Upper lobe of left lung (tissue), 6 donors: Measurements from ENCODE around the gene SLC4A2. TPM values are rescaled to one million over a fixed set of nuclear protein-coding genes. Genes with fewer than 3 reads are reported as not detected.
A peak's percentile ranks its signal among the peaks of the same experiment; 100 is the strongest.

Source experiments
- ATAC-seq, 2 donors: fragments of 200-7000 bp; cut with Tn5 transposase; one replicate each; pipeline ENCODE4 v1.9.1; 2022; ENCODE audit warnings: mild to moderate bottlenecking in 2 of 2, moderate library complexity in 2 of 2; ENCODE audit not compliant: low FRiP score in 2 of 2
- DNase-seq, 2 donors: peaks; one replicate each; pipeline ENCODE4 v3.0.0-alpha.2; 2019 to 2020
- H3K27ac ChIP-seq, 4 donors: fragments of 200-600 bp; sonication (generic); one replicate each; pipeline ENCODE4 v1.5.1; 2016 to 2019
- H3K27me3 ChIP-seq, 4 donors: fragments of 200-600 bp; sonication (generic); one replicate each; pipeline ENCODE4 v1.5.1; 2017 to 2019
- H3K36me3 ChIP-seq, 4 donors: fragments of 200-600 bp; sonication (generic); one replicate each; pipeline ENCODE4 v1.5.1; 2016 to 2019
- H3K4me1 ChIP-seq, 4 donors: fragments of 200-600 bp; sonication (generic); one replicate each; pipeline ENCODE4 v1.5.1; 2018 to 2019
- H3K4me3 ChIP-seq, 4 donors: fragments of 200-600 bp; sonication (generic); one replicate each; pipeline ENCODE4 v1.5.1; 2017 to 2019; ENCODE audit warnings: mild to moderate bottlenecking in 2 of 4, moderate library complexity in 1 of 4
- H3K9me3 ChIP-seq, 4 donors: fragments of 200-600 bp; sonication (generic); one replicate each; pipeline ENCODE4 v1.5.1; 2018 to 2019
- CTCF ChIP-seq, 6 experiments: fragments of 450-650 bp in 4 of 6; fragments of 200-600 bp in 2 of 6; sonication (generic) in 2 of 6; IDR thresholded peaks; one replicate each; pipeline ENCODE4 v1.5.1; 2016 to 2019; ENCODE audit warnings: antibody characterized with exemption in 6 of 6
- EP300 ChIP-seq, 4 donors: sonication (generic); formaldehyde crosslinking; IDR thresholded peaks; one replicate each; pipeline ENCODE4 v1.5.1; 2017; ENCODE audit warnings: antibody characterized with exemption in 4 of 4, control low read depth in 2 of 4
- POLR2A ChIP-seq, 4 donors: fragments of 450-650 bp; IDR thresholded peaks; one replicate each; pipeline ENCODE4 v1.5.1; 2016 to 2017; ENCODE audit warnings: antibody characterized with exemption in 4 of 4, mild to moderate bottlenecking in 2 of 4
- POLR2AphosphoS5 ChIP-seq, 2 donors: sonication (generic); formaldehyde crosslinking; IDR thresholded peaks; one replicate each; pipeline ENCODE4 v1.5.1; 2017; ENCODE audit warnings: antibody characterized with exemption in 2 of 2
- WGBS, 2 donors: methylation state at CpG; one replicate each; pipeline ENCODE4 v1.1.5; 2017 to 2018; 5-methylcytosine and 5-hydroxymethylcytosine counted together
- total RNA-seq, 6 donors: library from RNA; depleted of rRNA in 4 of 6; stranded (reverse); fragments of >200 nt in 4 of 6; gene quantifications; one replicate each; pipeline versions ENCODE4 v1.1.0 to v1.2.1, GENCODE V29; 2016 to 2021
- donor health status: DM: no; HTN: no; CAD: no; lungs with moderate emphysema.
- donor health status: DM: no; HTN: yes; CAD: no; lungs with severe emphysema.

The SLC4A2 gene
- total RNA-seq, 6 donors from 2014 or later, result 88.4 to 312 (median 188) TPM

- peaks cover 51 to 78% (median 65%) of the 10 kb centered on the region in 4 donors for H3K4me1 ChIP-seq
- TF ChIP-seq POLR2A (IDR thresholded peaks at IDR 0.05), result peak in 3 of 4 donors; percentile 23 to 66 (median 26)
- TF ChIP-seq EP300 (IDR thresholded peaks at IDR 0.05), result peak in 3 of 4 donors; percentile 55 to 65 (median 56)
- no peak for TF ChIP-seq CTCF (IDR thresholded peaks at IDR 0.05)
- peak; percentile 88 to 89 for TF ChIP-seq POLR2AphosphoS5 (IDR thresholded peaks at IDR 0.05)
- DNase-seq (peak; percentile 82 to 87), ATAC-seq (peak; percentile 71 to 83)
- H3K27me3 ChIP-seq, result no peaks in the 10 kb centered on the region
- no peaks in the 10 kb centered on the region for H3K9me3 ChIP-seq
- peak overlapping the region; percentile 89 to 93 (median 91) for H3K27ac ChIP-seq
- peaks cover 0 to 15% (median 2%) of the 10 kb centered on the region in 4 donors for H3K36me3 ChIP-seq
- H3K4me3 ChIP-seq, result peak overlapping the region; percentile 19 to 83 (median 76)
- 14 to 24% methylated on average over 28 to 30 of the region's 30 CpGs for WGBS, 2 donors
These were observed 29.7 kb downstream of the SLC4A2 start for GRCh38 chr7:151088856-151089699.

GRCh38 chr7:151089893-151090730, 30.7 kb downstream of the SLC4A2 start:
- 70 to 76% methylated on average over 16 to 22 of the region's 22 CpGs for WGBS, 2 donors
- Histone ChIP-seq H3K27me3 (no peaks in the 10 kb centered on the region), H3K27ac (peak overlapping the region; percentile 89 to 93 (median 91)), H3K9me3 (no peaks in the 10 kb centered on the region), H3K36me3 (peaks cover 0 to 15% (median 2%) of the 10 kb centered on the region in 4 donors), H3K4me3 (peak overlapping the region in 3 of 4 donors; percentile 70 to 83 (median 82)), H3K4me1 (peaks cover 55 to 80% (median 69%) of the 10 kb centered on the region in 4 donors)
- DNase-seq (no peak), ATAC-seq (no peak)
- TF ChIP-seq EP300 (IDR thresholded peaks at IDR 0.05) (no peak), POLR2A (IDR thresholded peaks at IDR 0.05) (no peak), POLR2AphosphoS5 (IDR thresholded peaks at IDR 0.05) (no peak), CTCF (IDR thresholded peaks at IDR 0.05) (no peak)

- H3K4me1 ChIP-seq, result peaks cover 49 to 76% (median 64%) of the 10 kb centered on the region in 4 donors
- WGBS, 2 donors, result 91 to 93% methylated on average over 4 to 7 of the region's 7 CpGs
- ATAC-seq, result no peak
- peaks cover 0 to 15% (median 2%) of the 10 kb centered on the region in 4 donors for H3K36me3 ChIP-seq
- H3K4me3 ChIP-seq, result no peak overlapping the region
- peak overlapping the region; percentile 31 to 93 (median 90) for H3K27ac ChIP-seq
- H3K27me3 ChIP-seq, result no peaks in the 10 kb centered on the region
- no peaks in the 10 kb centered on the region for H3K9me3 ChIP-seq
- peak in 1 of 2 donors; percentile 63 for DNase-seq
- TF ChIP-seq POLR2A (IDR thresholded peaks at IDR 0.05) (no peak), CTCF (IDR thresholded peaks at IDR 0.05) (no peak), POLR2AphosphoS5 (IDR thresholded peaks at IDR 0.05) (no peak), EP300 (IDR thresholded peaks at IDR 0.05) (no peak)
These were observed 31.6 kb downstream of the SLC4A2 start for GRCh38 chr7:151091003-151091402.

GRCh38 chr7:151091431-151091830, 32.0 kb downstream of the SLC4A2 start:
- TF ChIP-seq EP300 (IDR thresholded peaks at IDR 0.05) (no peak), CTCF (IDR thresholded peaks at IDR 0.05) (peak; percentile 26 to 57 (median 38))
- no peak overlapping the region for H3K4me3 ChIP-seq
- ATAC-seq (no peak), DNase-seq (no peak)
- H3K9me3 ChIP-seq, result no peaks in the 10 kb centered on the region
- peaks cover 49 to 76% (median 65%) of the 10 kb centered on the region in 4 donors for H3K4me1 ChIP-seq
- no peaks in the 10 kb centered on the region for H3K27me3 ChIP-seq
- H3K36me3 ChIP-seq, result peaks cover 0 to 15% (median 2%) of the 10 kb centered on the region in 4 donors
- WGBS, 2 donors, result 46 to 57% methylated on average over 6 of the region's 6 CpGs
- H3K27ac ChIP-seq, result peak overlapping the region; percentile 31 to 93 (median 90)
